ENCODE results near the gene TMEM208. TPM values are rescaled to one million over a fixed set of nuclear protein-coding genes. Genes with fewer than 3 reads are reported as not detected.
A peak's percentile ranks its signal among the peaks of the same experiment; 100 is the strongest.

Gene TMEM208
- total RNA-seq, 1 experiment from 2014 or later = 48.4 TPM

DNA sequence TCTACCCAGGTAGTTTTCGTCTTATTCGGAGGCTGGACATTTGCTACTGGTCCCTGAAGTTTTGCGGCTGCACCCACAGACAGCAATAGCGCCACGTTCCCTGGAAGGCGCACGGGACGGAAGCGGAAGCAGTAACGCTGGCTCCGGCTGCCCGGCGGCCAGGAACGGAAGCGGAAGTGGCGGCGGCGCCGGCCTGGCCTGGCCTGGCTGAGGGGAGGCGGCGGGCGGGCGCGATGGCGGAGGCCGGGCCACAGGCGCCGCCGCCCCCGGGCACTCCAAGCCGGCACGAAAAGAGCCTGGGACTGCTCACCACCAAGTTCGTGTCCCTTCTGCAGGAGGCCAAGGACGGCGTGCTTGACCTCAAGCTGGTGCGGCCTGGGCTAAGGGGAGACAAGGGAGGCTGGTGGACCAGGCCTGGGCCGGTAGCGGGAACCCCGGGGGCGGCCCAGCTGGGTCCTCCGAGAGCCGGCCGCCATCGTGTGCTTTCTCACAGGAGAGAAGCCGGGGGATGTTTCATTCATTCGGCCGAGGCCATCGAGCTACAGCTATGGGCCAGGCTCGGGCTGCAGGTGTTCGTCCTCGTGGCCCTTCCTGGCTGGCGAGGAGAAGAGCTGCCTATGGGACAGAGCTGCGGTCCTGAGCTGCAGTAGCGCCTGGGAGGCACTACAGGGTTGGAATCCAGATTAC, 34.8 kb upstream of the TMEM208 start, which contains the start of gene E2F4 (continued):
- TF ChIP-seq, protein P1, sequence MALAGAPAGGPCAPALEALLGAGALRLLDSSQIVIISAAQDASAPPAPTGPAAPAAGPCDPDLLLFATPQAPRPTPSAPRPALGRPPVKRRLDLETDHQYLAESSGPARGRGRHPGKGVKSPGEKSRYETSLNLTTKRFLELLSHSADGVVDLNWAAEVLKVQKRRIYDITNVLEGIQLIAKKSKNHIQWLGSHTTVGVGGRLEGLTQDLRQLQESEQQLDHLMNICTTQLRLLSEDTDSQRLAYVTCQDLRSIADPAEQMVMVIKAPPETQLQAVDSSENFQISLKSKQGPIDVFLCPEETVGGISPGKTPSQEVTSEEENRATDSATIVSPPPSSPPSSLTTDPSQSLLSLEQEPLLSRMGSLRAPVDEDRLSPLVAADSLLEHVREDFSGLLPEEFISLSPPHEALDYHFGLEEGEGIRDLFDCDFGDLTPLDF (CRISPR knock-in tag; IDR thresholded peaks at IDR 0.05) = no peak
- no peak for TF ChIP-seq ZSCAN18 (CRISPR knock-in tag; IDR thresholded peaks at IDR 0.05)
- TF ChIP-seq ZNF396 (CRISPR knock-in tag; IDR thresholded peaks at IDR 0.05; ENCODE audit: borderline replicate concordance) = no peak
- no peak for TF ChIP-seq CDX4 (CRISPR knock-in tag; IDR thresholded peaks at IDR 0.05; ENCODE audit: borderline replicate concordance)
- TF ChIP-seq ATF6 (CRISPR knock-in tag; IDR thresholded peaks at IDR 0.05) = no peak
- TF ChIP-seq, protein P2, sequence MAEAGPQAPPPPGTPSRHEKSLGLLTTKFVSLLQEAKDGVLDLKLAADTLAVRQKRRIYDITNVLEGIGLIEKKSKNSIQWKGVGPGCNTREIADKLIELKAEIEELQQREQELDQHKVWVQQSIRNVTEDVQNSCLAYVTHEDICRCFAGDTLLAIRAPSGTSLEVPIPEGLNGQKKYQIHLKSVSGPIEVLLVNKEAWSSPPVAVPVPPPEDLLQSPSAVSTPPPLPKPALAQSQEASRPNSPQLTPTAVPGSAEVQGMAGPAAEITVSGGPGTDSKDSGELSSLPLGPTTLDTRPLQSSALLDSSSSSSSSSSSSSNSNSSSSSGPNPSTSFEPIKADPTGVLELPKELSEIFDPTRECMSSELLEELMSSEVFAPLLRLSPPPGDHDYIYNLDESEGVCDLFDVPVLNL (CRISPR knock-in tag; IDR thresholded peaks at IDR 0.05; ENCODE audit: borderline replicate concordance, low read depth) = 0 out of 2 replicates have a peak, but pooled peaks have one; percentile 25

DNA sequence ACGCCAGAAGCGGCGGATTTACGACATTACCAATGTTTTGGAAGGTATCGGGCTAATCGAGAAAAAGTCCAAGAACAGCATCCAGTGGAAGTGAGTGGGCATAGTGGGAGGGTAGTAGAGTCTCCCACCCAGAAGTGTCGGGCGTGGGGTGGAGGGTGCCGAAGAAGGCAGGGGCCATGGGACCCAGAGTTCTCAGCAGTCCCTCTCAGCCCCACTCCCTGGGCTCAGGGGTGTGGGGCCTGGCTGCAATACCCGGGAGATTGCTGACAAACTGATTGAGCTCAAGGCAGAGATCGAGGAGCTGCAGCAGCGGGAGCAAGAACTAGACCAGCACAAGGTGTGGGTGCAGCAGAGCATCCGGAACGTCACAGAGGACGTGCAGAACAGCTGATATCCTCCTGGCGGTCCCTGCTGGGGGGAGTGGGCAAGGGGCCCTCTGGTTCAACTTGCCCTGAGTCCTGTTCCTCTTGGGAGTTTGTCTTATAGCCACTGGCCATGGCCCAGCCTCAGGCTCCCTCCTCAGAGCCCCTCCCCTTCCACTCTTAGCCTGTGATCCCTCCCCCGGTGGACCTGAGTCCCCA, 34.1 kb upstream of the TMEM208 start:
- DNase-seq (ENCODE audit: low spot score) (no peak), ATAC-seq (no peak)
- Mint-ChIP-seq H3K9me3 (no peaks in the 10 kb centered on the region), H3K4me3 (peak overlapping the region; percentile 87), H3K27me3 (ENCODE audit: low read depth) (no peaks in the 10 kb centered on the region), H3K27ac (peak overlapping the region; percentile 63), H3K4me1 (peaks cover 23% of the 10 kb centered on the region), H3K36me3 (peaks cover 36% of the 10 kb centered on the region)
- POLR2A ChIA-PET = no interaction called here
- TF ChIP-seq, protein P3, sequence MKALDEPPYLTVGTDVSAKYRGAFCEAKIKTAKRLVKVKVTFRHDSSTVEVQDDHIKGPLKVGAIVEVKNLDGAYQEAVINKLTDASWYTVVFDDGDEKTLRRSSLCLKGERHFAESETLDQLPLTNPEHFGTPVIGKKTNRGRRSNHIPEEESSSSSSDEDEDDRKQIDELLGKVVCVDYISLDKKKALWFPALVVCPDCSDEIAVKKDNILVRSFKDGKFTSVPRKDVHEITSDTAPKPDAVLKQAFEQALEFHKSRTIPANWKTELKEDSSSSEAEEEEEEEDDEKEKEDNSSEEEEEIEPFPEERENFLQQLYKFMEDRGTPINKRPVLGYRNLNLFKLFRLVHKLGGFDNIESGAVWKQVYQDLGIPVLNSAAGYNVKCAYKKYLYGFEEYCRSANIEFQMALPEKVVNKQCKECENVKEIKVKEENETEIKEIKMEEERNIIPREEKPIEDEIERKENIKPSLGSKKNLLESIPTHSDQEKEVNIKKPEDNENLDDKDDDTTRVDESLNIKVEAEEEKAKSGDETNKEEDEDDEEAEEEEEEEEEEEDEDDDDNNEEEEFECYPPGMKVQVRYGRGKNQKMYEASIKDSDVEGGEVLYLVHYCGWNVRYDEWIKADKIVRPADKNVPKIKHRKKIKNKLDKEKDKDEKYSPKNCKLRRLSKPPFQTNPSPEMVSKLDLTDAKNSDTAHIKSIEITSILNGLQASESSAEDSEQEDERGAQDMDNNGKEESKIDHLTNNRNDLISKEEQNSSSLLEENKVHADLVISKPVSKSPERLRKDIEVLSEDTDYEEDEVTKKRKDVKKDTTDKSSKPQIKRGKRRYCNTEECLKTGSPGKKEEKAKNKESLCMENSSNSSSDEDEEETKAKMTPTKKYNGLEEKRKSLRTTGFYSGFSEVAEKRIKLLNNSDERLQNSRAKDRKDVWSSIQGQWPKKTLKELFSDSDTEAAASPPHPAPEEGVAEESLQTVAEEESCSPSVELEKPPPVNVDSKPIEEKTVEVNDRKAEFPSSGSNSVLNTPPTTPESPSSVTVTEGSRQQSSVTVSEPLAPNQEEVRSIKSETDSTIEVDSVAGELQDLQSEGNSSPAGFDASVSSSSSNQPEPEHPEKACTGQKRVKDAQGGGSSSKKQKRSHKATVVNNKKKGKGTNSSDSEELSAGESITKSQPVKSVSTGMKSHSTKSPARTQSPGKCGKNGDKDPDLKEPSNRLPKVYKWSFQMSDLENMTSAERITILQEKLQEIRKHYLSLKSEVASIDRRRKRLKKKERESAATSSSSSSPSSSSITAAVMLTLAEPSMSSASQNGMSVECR (CRISPR knock-in tag; IDR thresholded peaks at IDR 0.05; ENCODE audit: borderline replicate concordance) = no peak
- CTCF ChIA-PET = interaction anchor here (0.6 to 1.5 kb wide), 7 partner anchors 18 to 280 kb away, joined by 3 to 6 read pairs (median 3); partner anchors contain the start of genes B3GNT9, CES3 and TMEM208

GRCh38 chr16:67193536-67193935, 33.4 kb upstream of the TMEM208 start:
- no peaks in the 10 kb centered on the region for H3K9me3 Mint-ChIP-seq
- POLR2A ChIA-PET = no interaction called here
- CTCF ChIA-PET = interaction anchor here (1.3 to 1.5 kb wide), 2 partner anchors 34 to 42 kb away, joined by 3 to 4 read pairs; partner anchors contain the start of genes B3GNT9 and TMEM208
- no peak overlapping the region for H3K27ac Mint-ChIP-seq
- no peaks in the 10 kb centered on the region for H3K27me3 Mint-ChIP-seq (ENCODE audit: low read depth)
- no peak for ATAC-seq
- H3K4me1 Mint-ChIP-seq = peaks cover 28% of the 10 kb centered on the region
- H3K36me3 Mint-ChIP-seq = peaks cover 36% of the 10 kb centered on the region
- no peak for DNase-seq (ENCODE audit: low spot score)
- H3K4me3 Mint-ChIP-seq = peak overlapping the region; percentile 87
- TF ChIP-seq, protein P1 (CRISPR knock-in tag; IDR thresholded peaks at IDR 0.05) = no peak
- no peak for TF ChIP-seq ELF4 (CRISPR knock-in tag; IDR thresholded peaks at IDR 0.05; ENCODE audit: low read depth)
- no peak for TF ChIP-seq ZNF512 (CRISPR knock-in tag; IDR thresholded peaks at IDR 0.05; ENCODE audit: borderline replicate concordance)
- TF ChIP-seq NFYB (CRISPR knock-in tag; conservative IDR thresholded peaks at IDR 0.05; ENCODE audit: low read depth) = no peak
- no peak for TF ChIP-seq JUN (CRISPR knock-in tag; IDR thresholded peaks at IDR 0.05)
- TF ChIP-seq GABPB1 (CRISPR knock-in tag; IDR thresholded peaks at IDR 0.05) = no peak

Measured in WTC11 (cell line).